HG03439 (cell line): ENCODE data around the gene PCTP.

ENCODE experiments used
- ATAC-seq: cut with Tn5 transposase; IDR thresholded peaks from one replicate; pipeline ENCODE4 v1.9.1; 2021; ENCODE audit warnings: mild to moderate bottlenecking, moderate library complexity; ENCODE audit not compliant: unreplicated experiment

PCTP gene

DNA sequence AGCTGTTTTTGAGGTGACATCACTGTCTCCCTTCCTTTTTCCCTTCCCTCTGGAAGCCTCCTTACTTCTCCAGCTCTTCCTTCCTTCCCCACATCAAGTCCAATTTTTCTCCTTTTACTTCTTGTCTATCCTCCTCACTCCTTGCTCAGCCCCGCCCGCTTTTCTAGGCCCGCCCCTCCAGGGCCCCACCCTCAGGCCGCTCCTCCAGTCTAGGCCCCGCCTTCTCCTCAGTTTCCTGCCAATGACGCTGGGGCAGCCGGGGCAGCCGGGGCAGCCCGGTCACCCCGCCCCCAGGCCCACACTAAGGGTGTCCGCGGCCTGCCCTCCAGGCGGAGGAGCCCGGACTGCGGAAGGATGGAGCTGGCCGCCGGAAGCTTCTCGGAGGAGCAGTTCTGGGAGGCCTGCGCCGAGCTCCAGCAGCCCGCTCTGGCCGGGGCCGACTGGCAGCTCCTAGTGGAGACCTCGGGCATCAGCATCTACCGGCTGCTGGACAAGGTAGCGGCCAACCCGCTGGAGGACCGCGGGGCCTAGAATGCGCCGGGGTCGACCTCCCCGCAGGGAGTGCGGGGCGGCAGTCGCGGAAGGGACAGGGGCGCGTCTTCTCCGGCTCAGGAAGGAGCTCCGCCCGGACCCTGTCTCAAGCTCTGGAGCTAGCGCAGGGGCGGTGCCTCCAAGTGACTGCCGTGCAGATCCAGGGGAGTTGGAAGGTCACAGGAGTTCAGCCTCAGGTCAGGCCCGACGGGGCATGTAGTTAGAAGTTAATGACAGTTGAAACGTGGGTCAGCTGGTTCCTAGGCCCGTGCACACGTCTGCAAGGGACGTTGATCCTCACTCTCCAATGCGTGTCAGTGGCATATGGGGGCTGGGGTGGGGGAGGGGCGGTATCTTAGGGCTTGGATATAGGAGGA lies at the start of gene PCTP:
Gene PCTP, plus strand, starts transcription at position 302 of the 908 bp plus-strand sequence. Its CDS starts 53 bp downstream, at position 355.
- peak; percentile 99 for ATAC-seq

DNA sequence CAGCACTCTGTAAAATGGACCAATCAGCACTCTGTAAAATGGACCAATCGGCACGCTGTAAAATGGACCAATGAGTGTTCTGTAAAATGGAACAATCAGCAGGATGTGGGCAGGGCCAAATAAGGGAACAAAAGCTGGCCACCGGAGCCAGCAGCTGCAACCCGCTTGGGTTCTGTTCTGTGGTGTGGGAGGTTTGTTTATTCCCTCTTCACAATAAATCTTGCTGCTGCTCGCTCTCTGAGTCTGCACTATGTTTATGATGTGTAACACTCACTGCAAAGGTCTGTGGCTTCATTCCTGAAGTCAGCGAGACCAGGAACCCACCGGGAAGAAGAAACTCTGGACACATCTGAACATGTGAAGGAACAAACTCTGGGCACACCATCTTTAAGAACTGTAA lies 48.7 kb upstream of the PCTP start:
- no peak for ATAC-seq

DNA sequence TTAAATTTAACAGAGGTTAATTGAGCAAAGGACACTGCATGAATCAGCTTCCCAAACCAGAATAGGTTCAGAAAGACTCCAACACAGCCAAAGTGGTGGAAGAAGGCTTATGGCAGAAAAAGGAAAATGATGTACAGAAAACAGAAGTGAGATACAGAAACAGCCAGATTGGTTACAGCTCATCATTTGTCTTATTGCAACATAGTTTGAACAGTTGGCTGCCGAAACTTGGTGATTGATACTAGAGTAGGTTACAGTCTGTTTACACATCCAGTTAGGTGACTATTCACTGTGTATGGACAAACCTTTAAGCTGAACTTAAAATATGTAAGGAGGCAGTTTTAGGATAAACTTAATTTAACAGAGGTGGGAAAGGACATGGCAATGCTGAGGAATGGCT lies 46.5 kb upstream of the PCTP start:
- no peak for ATAC-seq

DNA sequence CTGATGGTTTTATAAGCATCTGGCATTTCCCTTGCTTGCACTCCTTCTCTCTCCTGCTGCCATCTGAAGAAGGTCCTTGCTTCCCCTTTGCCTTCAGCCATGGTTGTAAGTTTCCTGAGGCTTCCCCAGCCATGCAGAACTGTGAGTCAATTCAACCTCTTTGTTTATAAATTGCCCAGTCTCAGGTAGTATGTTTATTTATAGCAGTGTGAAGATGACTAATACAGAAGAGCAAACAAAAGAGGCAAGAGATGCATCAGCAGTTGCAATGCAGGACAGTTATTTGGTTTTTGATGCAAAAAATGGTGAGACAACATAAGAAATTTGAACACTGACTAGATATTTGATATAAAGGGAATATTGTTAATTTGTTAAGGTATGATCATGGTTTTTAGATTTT lies 45.0 kb upstream of the PCTP start:
- ATAC-seq = peak; percentile 73

DNA sequence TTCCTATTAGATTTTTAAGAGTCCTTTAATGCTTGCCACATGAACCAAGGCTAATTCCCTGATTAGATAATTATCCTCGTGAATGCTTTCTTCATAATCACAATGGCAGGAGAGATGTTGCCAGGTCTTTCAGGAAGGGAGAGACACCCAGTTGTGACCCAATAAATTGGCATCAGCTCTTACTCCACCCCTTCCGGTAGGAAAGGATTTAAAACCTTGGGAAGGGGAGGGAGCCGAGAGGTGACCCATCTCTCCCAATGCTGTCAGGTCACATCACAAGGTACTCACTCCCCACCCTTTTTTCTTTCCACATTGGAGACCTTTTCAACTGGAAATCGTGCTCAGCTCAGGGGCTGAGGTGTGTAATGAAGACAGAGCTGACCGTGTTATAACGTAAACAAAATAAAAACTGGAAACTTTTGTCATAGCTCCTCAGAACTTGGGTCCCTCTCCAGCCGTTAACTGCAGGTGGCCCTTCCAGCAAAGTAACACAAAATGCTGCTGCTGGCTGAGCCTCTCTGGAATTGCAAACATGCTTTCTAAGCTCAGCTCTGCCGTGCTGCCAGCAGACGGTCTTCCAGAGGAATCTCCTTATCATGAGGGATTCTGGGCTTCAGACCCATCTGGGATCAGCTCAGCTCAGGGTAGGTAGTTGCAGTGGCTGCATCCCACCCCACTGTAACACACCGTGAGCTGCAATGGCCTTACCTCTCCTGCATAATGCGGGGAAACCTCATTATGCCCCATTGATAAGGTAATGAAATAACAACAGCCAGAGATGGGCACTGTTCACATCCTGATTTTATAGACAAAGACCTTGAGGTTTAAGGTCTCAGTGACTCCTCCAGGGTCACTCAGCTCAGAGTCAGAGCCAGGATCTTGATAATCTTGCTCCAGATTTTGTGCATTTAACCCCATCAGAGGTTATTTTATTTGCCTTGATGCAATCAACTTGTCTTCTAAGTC lies 43.8 kb upstream of the PCTP start:
- no peak for ATAC-seq

DNA sequence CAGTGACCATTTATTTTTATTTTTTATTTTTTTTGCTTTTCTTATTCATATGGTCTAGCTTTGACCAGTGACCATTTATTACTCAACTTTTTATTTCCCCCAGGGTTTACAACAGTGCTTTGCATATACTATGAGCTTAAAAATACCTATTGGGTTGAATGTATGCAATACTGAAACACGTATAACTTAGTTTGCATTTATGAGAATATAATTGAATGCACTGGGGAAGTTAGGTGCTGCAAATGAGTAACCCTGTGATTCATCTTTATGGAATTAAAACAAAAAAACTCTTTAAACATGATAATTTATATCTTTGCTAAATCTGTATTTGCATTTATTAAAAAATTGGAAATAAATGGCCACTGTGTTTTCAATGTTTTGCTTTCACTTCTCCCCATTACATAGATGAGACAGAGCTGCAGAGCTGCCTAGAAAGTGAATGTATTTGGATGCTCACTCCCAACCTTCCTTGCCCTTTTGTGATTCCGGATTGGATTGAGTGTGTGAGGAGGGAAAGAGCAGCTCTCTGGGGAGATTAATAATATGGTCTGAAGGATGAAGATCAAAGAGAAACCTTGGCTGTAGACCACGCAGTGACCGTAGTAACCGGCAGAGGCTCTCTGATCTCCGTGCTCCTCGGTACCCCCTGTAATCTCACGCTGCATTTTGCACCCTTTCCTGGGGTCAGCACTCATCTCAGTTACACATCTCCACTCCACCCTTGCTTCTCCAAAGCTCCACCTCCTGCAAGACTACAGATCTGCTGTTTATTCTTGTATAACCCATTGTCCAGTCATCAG lies 42.5 kb upstream of the PCTP start:
- no peak for ATAC-seq

DNA sequence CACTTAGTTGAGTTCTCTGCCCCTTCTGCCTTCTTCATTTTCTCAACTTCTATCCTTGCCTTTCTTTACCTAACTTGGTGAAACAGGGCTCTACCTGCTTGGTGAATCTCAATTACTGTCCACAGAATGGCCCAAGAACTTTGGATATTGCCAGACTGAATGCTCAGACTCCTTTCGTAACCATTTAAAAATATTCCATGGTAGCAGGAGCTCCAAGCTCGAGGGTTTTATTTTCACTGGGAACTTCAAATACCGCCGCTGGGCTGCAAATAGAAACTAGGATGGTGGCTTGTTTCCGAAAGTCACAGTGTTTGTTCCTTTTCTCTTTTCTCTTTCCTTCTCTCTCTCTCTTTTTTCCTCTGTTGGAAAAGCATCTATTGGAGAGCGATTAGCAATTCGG lies 41.4 kb upstream of the PCTP start:
- ATAC-seq = no peak

DNA sequence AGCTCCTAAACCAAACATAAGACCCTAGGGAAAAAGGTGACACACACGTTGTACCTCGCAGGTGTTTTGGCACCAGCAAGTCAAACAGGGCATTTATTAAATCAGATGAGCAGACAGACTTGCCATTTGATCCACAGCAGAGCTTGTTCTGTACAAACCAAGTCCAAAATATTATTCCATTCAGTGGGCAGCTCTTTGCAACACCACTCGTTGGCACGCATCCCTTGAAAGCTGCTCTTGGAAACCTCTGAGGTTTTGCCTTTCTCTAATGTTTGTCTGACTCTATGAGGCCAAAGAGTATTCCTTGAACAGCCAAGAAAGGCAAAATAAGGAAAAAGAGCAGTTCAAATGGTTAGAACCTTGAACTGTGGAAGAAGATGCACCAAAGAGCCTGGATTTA lies 40.9 kb upstream of the PCTP start:
- ATAC-seq = no peak

DNA sequence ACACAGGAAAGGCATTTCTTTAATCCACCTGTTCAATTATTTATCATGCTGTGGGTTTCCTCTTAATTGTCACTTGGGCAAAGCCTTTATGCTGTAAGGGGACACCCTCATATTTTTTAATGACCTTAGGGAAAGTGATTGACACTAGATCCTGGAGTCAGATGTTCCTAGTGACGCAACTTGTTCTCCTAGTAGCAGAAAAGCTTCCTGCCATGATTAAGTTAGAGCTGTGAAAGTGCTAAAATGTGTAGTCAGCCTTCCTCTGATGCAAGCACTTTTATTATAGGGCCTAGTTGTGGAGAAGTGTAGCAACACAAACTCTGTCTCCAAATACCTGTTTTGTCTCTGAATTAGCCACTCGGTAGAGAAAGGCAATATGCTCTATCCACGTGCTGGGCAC lies 40.4 kb upstream of the PCTP start:
- ATAC-seq = no peak

DNA sequence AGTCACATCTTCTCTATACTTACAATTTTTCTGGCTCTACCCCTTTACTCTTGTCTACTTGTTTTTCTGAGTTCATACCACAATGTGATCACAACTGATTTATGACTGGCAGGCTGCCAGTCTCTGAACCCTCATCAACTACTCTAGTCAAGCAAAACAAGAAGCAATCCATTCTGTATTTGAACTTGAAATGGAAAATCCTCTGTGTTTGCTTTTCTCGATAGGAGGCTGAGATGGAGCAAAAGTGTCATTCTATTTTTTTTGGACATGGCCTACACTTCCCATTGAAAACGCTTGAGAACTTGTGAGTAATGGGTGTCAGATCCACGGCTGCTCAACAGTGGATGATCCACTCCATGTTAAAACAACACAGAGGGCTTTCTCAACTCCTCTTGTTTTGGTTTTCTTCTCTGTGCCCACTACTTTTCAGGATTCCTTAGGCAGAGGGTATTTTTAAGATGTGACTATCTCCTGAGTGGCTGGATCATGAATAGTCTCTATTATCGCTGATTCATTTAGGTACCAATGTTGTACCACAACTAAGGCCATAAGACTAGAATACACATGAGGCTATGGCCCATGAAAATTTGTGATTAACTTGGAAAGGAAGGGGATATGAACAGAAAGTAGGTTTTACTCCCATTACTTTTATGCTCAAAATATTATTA lies 39.9 kb upstream of the PCTP start:
- no peak for ATAC-seq

DNA sequence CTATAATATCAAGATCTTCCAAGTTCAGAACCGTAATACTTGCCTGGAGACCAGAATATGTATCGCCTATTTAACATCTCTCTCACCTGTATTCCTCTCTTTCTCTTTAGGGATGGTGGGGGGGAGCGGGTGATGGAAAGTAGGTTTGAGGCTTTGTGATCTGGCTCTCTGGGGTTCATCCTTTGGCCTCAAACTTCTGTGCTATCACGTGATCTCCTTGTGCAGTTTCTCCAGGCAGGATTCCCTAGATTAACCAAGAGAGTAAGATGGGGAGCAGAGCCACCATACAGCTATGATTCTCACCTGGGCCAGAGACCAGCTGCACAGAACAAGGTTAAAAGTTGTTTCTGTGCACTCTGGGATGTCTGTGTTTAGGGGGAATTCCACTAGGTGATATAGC lies 33.4 kb upstream of the PCTP start:
- ATAC-seq = no peak

DNA sequence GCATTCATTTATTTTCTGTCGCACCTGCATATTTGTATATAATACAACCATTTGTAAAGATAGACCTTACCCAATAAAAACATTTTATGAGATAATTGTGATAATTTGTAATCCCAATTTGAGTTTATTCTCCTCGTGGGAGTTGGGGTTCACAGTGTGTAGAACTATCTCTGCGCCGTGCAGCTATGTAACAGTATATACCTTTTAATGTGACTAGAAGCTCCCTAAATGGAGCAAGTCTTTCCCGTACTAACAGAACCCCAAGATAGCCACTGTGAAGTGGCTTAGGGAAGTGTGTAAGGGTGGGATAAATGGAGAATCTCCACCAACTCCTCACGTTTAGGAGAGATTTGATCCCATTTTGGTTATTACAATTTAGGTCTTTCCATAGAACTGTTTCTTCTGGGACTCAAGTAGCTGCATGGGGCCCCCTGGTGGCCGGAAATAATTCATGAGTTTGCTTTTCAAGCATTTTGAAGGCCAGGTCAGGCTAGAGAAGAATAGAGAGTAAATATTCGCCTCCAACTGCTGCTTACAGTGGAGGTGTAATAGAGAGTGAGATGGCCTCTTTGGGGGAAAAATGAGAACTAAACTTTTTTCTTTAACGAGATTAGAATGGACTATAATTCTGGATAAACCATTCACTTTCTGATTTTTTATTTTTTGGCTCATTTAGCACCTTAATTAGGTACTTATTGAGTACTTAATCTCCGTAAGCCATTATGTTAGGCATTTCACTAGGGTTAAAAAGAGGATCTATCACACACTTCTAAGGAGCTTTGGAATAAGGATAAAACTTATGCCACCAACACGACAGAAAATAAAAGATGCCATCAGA lies 32.7 kb upstream of the PCTP start:
- no peak for ATAC-seq

DNA sequence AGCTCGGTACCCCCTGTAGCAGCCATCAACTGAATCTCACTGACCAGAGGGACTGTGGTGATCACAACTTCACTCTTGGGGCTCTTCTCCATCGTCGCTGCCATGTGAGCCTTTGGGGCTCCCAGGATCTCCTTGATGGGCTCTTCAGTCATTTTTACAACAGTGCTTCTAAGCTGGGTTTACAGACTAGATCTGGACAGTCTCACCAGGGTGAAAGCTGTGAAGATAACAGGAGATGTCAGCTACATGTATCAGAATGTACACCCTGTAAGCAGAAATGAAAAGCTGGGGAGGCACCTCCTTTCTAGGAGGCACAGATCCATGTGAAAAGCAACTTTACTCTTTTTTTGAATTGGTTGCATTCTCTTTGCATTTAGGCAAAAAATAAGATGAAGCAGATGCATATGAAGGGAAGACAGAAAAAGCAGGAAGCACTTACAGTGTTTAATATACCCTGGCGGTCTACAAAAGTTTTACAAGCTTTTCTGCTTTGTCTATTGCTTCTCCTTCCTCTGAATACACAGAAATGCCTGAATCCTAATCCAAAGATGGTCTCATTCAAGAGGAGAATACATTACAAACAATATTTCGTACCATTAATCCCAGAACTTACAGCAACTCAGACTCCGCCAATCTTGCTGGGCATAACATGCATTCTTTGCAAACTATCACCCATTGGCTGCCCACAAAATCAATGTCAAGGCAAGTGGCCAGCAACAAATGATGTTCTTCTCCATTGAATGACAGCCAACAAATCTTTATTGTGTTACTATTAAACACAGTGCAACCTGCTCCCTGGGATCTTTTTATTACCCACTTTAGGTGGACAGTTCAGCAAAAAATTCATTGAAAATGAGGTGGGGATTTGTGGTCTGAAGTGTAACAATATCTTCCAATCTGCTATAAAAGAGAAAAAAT lies 29.7 kb upstream of the PCTP start:
- ATAC-seq = no peak

DNA sequence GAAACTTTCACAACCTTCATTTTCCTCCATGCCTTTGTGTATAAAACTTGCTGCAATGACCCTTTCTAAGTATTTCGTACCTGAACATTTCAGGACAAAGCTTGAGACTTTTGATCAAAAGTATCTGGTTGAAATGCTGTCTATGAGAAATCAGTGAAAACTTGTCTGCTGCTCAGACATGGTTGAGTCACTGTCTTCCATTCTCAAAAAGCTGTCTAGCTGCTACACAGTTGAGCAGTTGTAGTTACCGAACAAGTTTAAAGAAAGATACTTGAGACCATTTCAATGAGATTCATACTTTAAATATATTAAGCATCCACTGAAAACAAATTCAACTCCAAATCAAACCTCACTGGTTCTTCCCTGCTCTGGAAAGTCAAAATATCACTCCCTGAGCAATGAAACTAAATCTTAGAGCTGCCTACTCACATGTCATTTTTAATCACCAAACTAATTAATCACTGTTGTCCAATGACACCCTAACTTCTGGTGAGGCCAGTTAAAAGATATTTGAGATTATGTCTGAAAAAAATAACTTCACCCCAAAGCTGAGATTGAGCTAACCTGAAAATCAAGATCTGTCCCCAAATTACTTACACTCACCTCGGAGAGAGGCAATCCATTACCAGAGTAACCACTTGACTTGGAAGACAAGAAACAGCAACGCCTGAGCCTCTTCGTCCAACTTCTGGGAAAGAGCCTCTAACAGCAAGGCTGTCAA lies 28.7 kb upstream of the PCTP start:
- ATAC-seq = no peak

DNA sequence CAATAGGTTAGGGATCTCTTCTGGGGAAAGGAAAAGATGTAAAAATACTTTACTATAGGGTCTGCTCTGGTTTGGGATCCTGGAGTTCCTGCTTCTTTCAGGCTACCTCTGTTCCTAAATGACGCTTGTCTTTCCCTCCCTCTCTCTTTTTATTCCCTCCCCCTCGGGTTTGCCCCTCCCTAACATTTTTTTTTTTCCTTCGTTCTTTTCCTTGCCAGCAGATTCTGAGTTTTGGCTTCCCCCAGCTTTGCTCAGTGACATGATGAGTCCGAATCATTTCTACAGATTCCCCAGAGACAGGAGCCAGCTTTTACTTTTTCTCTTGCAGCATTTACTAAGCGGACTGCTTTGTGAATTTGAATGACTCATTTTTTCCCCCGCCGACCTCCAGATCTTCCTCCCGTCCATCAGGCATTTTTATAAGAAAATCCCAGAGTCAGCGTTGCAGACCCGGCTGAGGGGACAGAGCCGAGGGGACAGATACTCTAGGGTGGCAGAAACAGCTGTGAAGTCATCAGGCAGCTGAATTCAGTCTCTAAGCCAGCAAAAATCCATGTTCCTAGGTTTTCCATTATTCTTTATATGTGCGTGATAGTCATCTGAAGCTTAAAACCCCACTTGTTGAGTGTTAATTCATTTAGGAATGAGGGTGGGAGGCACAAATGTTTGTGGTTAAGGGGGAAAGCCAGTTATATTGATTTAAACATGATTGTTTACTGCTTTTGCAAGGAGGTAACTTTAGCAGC lies 27.9 kb upstream of the PCTP start, which contains the start of gene TMEM100:
Gene TMEM100, minus strand, starts transcription at position 123 of the 746 bp plus-strand sequence. CDS start 1,794 bp downstream, outside the sequence.
- ATAC-seq = no peak

DNA sequence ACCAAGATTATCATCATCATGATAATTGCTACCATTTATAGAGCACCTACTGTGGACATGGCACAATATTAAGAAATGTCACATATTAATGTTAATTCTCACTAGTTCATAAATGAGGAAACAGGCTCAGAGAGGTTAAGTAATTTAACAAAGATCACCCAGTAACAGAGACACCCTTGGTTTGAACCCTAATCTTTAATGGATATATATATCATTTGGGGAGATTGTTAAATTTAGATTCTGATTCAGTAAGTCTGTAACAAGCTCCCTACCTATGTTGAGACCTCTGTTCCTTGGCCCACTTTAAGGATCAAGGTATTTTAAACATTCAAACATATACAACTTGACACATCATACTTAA lies 27.4 kb upstream of the PCTP start:
- ATAC-seq = no peak

DNA sequence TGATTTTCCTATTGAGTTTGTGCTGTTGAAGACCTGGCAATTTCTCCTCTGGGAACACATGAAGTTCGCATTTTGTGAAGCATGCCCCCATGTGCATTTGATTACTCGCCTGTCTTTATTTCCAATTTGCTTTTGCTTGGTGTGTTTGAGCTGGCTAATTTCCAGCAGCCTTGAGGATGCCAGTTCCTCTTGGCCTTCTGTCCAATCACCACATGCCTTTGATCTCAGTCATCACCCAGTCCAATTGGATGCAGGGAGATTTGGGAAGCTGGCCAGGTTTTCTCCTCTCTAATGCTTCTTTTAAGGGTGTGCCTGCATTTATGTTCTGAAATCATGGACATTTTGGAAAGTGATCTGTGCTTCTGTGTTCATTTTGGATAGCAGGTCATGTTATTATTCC lies 24.4 kb upstream of the PCTP start:
- ATAC-seq = no peak
